ENCODE results near the gene TEX2. TPM values are rescaled to one million over a fixed set of nuclear protein-coding genes. Genes with fewer than 3 reads are reported as not detected.
"Not testable (repeated sequence)": the region's sequence is repeated elsewhere in the genome, so short reads cannot be mapped to it uniquely, and the experiment has no call there.

Gene TEX2
- total RNA-seq, 1 experiment from 2014 or later, result 20.1 TPM

- H3K27me3 ChIP-seq (ENCODE audit: control insufficient read depth, insufficient read depth, low read length); DNase-seq (ENCODE audit: low read depth, low spot score); H3K4me3 ChIP-seq (ENCODE audit: low read depth in 2 of 2, low read length in 2 of 2); H3K27ac ChIP-seq (ENCODE audit: low read length); CTCF ChIA-PET; H3K36me3 ChIP-seq (ENCODE audit: control insufficient read depth, insufficient read depth, low read length); H3K9me3 ChIP-seq (ENCODE audit: control insufficient read depth, insufficient read depth, low read depth, low read length); in situ Hi-C loops (cut with HindIII; ENCODE audit: low pct_unique_long_range_greater_than_20kb, low sequenced_read_pairs); ATAC-seq; POLR2A ChIA-PET; BruUV-seq (replicated peaks); intact Hi-C loops (cut with micrococcal nuclease; ENCODE audit: unreplicated experiment): not testable (repeated sequence)
- H3K4me1 ChIP-seq (ENCODE audit: control insufficient read depth, insufficient read depth, low read length), result peaks cover 10% of the 10 kb centered on the region
Observed at GRCh38 chr17:64220604-64221003, 42.5 kb downstream of the TEX2 start.

- ATAC-seq (no peak), DNase-seq (ENCODE audit: low read depth, low spot score) (no peak)
- Histone ChIP-seq H3K4me1 (ENCODE audit: control insufficient read depth, insufficient read depth, low read length) (peaks cover 10% of the 10 kb centered on the region), H3K27me3 (ENCODE audit: control insufficient read depth, insufficient read depth, low read length) (no peaks in the 10 kb centered on the region), H3K9me3 (ENCODE audit: control insufficient read depth, insufficient read depth, low read depth, low read length) (no peaks in the 10 kb centered on the region), H3K4me3 (ENCODE audit: low read depth in 2 of 2, low read length in 2 of 2) (no peak overlapping the region), H3K27ac (ENCODE audit: low read length) (no peak overlapping the region), H3K36me3 (ENCODE audit: control insufficient read depth, insufficient read depth, low read length) (no peaks in the 10 kb centered on the region)
- BruUV-seq (replicated peaks), result no TSS peak
- in situ Hi-C loops (cut with HindIII; ENCODE audit: low pct_unique_long_range_greater_than_20kb, low sequenced_read_pairs), result no loop called here
- intact Hi-C loops (cut with micrococcal nuclease; ENCODE audit: unreplicated experiment), result no loop called here
- TF ChIP-seq SIN3A (IDR thresholded peaks at IDR 0.05; ENCODE audit: borderline replicate concordance, insufficient read depth, low read depth, low read length) (no peak), POLR2AphosphoS5 (IDR thresholded peaks at IDR 0.05; ENCODE audit: low read depth, low read length) (no peak), TCF7L2 (IDR thresholded peaks at IDR 0.05; ENCODE audit: low read depth, low read length) (no peak), REST (IDR thresholded peaks at IDR 0.05; ENCODE audit: insufficient read depth in 1 of 2, low read depth in 2 of 2, low read length in 1 of 2) (no peak), CTCF (IDR thresholded peaks at IDR 0.05) (no peak)
- CTCF ChIA-PET, result no interaction called here
- POLR2A ChIA-PET, result no interaction called here
Observed at GRCh38 chr17:64219571-64219970, 43.5 kb downstream of the TEX2 start.

GRCh38 chr17:64218066-64218465 lies 45.0 kb downstream of the TEX2 start:
- H3K4me1 ChIP-seq (ENCODE audit: control insufficient read depth, insufficient read depth, low read length), result peaks cover 10% of the 10 kb centered on the region
- in situ Hi-C loops (cut with HindIII; ENCODE audit: low pct_unique_long_range_greater_than_20kb, low sequenced_read_pairs), result no loop called here
- H3K27me3 ChIP-seq (ENCODE audit: control insufficient read depth, insufficient read depth, low read length), result no peaks in the 10 kb centered on the region
- H3K27ac ChIP-seq (ENCODE audit: low read length), result no peak overlapping the region
- intact Hi-C loops (cut with micrococcal nuclease; ENCODE audit: unreplicated experiment), result no loop called here
- no peaks in the 10 kb centered on the region for H3K36me3 ChIP-seq (ENCODE audit: control insufficient read depth, insufficient read depth, low read length)
- ChIA-PET CTCF (no interaction called here), POLR2A (interaction anchor here (1.2 kb wide), 2 partner anchors 9 to 23 kb away, joined by 3 to 4 read pairs; no protein-coding TSS in a partner anchor)
- TF ChIP-seq CTCF (IDR thresholded peaks at IDR 0.05) (no peak), POLR2AphosphoS5 (IDR thresholded peaks at IDR 0.05; ENCODE audit: low read depth, low read length) (no peak), REST (IDR thresholded peaks at IDR 0.05; ENCODE audit: insufficient read depth in 1 of 2, low read depth in 2 of 2, low read length in 1 of 2) (no peak), SIN3A (IDR thresholded peaks at IDR 0.05; ENCODE audit: borderline replicate concordance, insufficient read depth, low read depth, low read length) (no peak), TCF7L2 (IDR thresholded peaks at IDR 0.05; ENCODE audit: low read depth, low read length) (no peak)
- no peak overlapping the region for H3K4me3 ChIP-seq (ENCODE audit: low read depth in 2 of 2, low read length in 2 of 2)
- no peak for DNase-seq (ENCODE audit: low read depth, low spot score)
- H3K9me3 ChIP-seq (ENCODE audit: control insufficient read depth, insufficient read depth, low read depth, low read length), result no peaks in the 10 kb centered on the region
- no TSS peak for BruUV-seq (replicated peaks)
- ATAC-seq, result no peak

Data from Panc1 (cell line).